ENCODE results near the gene AP1S3.
"Not testable (repeated sequence)": the region's sequence is repeated elsewhere in the genome, so short reads cannot be mapped to it uniquely, and the experiment has no call there.

AP1S3 gene

GRCh38 chr2:223797811-223798721, 39.3 kb downstream of the AP1S3 start:
- no peak for DNase-seq

- no peak for DNase-seq
Measured at GRCh38 chr2:223797037-223797436, 40.3 kb downstream of the AP1S3 start.

GRCh38 chr2:223789423-223789822, 48.0 kb downstream of the AP1S3 start:
- no peak for DNase-seq

GRCh38 chr2:223788826-223789225, 48.6 kb downstream of the AP1S3 start:
- DNase-seq: no peak

- not testable (repeated sequence) for DNase-seq
Measured at GRCh38 chr2:223788106-223788505, 49.3 kb downstream of the AP1S3 start.

GRCh38 chr2:223787358-223787757, 50.0 kb downstream of the AP1S3 start:
- no peak for DNase-seq

- no peak for DNase-seq
Measured at GRCh38 chr2:223786943-223787342, 50.4 kb downstream of the AP1S3 start.

- DNase-seq: no peak
Measured at GRCh38 chr2:223786236-223786635, 51.1 kb downstream of the AP1S3 start.

- DNase-seq: no peak
Measured at GRCh38 chr2:223784221-223784772, 53.1 kb downstream of the AP1S3 start.

GRCh38 chr2:223782629-223783028, 54.8 kb downstream of the AP1S3 start:
- no peak for DNase-seq

- no peak for DNase-seq
Measured at GRCh38 chr2:223781560-223781959, 55.8 kb downstream of the AP1S3 start.

- DNase-seq: no peak
Measured at GRCh38 chr2:223779877-223780276, 57.5 kb downstream of the AP1S3 start.

- DNase-seq: no peak
Measured at GRCh38 chr2:223774193-223774592, 63.2 kb downstream of the AP1S3 start.

GRCh38 chr2:223772363-223772762, 65.0 kb downstream of the AP1S3 start:
- no peak for DNase-seq

- DNase-seq: no peak
Measured at GRCh38 chr2:223771475-223771874, 65.9 kb downstream of the AP1S3 start.

- DNase-seq: no peak
Measured at GRCh38 chr2:223768179-223768578, 69.2 kb downstream of the AP1S3 start.

- no peak for DNase-seq
Measured at GRCh38 chr2:223767341-223767740, 70.0 kb downstream of the AP1S3 start.

GRCh38 chr2:223765221-223765785, 72.1 kb downstream of the AP1S3 start:
- DNase-seq: no peak

- no peak for DNase-seq
Measured at GRCh38 chr2:223764796-223765195, 72.6 kb downstream of the AP1S3 start.

- no peak for DNase-seq
Measured at GRCh38 chr2:223762853-223763252, 74.5 kb downstream of the AP1S3 start.

GRCh38 chr2:223761746-223762145, 75.6 kb downstream of the AP1S3 start:
- DNase-seq: not testable (repeated sequence)

- DNase-seq: no peak
Measured at GRCh38 chr2:223760838-223761502, 76.4 kb downstream of the AP1S3 start.
